Measurements from ENCODE around the gene NUTM1. TPM values are rescaled to one million over a fixed set of nuclear protein-coding genes. Genes with fewer than 3 reads are reported as not detected.
"Not testable (repeated sequence)": the region's sequence is repeated elsewhere in the genome, so short reads cannot be mapped to it uniquely, and the experiment has no call there.

The NUTM1 gene
- total RNA-seq, 2 experiments from 2014 or later = not detected

DNA sequence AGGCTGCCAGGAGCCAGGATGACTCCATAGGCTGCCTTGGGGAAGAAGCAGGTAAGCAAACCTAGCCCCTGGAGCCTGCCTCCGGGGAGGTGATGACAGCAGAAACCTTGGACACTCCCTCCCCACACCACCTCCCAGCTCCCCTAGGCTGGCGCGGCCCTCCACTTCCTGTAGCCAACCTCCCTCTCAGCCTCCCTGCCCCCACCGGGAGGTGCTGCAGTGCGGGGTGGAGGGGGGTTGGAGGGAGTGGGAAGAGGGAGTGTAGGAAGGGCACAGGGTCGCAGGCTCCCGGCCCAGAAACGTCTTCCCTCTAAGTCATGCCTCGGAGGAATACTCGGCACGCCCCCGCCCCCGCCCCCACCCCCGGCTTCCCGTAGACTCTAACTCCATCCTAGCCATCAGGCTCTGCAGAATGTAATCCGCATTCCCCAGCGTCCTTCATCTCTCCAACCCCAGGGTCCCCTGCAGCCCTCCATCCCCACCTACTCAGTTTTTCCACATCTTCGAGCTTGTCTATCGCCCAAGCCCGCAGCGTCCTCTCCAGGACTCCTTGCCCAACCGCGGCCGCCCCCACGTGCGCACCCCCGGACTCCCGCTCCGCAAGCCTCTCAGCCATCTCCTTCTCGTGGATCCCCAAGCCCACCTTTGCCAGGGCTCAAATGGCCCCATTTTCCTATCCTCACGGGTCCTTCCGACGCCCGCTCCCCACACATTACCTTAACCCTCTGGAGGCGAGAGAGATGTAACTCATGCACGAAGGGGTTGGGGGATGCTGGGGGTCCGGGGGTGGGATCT, 23.4 kb downstream of the NUTM1 start:
- DNase-seq = peak; percentile 64
- H3K4me1 Mint-ChIP-seq = peaks cover 27% of the 10 kb centered on the region
- H3K9me3 Mint-ChIP-seq = no peaks in the 10 kb centered on the region
- H3K27me3 Mint-ChIP-seq = no peaks in the 10 kb centered on the region
- peaks cover 12% of the 10 kb centered on the region for H3K36me3 Mint-ChIP-seq
- peak overlapping the region; percentile 99 for H3K4me3 Mint-ChIP-seq
- H3K27ac Mint-ChIP-seq = peak overlapping the region; percentile 87

DNA sequence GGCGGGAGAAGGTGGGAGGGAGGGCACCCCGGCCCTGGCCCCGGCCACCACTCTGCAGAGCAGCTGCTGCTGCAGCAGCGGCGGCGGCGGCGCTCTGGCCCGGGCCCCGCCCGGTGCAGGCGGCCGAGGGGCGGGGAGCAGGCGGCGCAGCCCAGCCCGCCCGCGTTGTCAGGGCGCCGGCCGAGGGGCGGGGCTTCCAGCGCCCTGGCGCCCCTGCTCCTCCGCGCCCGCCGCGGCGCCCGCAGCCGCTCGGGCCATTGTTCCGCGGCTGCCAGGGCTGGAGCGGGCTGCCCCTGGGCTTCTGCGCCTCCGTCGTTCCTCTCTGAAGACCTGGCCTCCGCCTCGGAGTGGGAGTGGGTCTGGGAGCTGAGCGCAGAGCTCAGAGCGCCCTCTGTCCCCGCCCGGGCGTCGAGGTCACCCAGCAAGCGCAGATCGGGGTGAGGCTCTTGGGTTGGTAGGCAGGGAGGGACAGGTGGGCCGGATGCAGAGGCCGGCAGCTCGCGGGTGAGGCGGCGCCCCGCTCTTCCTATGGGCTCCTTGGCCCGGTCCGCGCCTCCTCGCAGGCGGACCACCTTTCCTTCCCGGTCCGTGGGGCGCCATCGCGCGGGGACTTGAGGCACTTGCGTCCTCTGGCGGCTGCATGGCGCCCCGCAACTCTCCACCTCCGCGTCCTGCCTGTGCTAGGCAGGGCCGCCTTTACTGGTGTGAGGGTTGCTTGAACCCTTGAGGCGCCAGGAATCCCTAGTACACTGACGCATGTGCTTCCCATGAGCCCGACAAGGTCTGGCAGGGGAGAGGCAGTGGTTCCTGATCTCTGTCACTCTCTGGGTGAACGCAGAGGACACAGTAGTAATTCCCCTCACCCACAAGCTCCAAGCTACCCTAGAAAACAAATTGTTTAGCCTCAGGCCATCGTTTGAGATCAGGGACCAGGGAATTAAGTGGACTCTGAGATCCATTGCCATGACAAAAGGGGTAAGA, 24.3 kb downstream of the NUTM1 start, which contains the start of gene LPCAT4:
TSS of gene LPCAT4 (minus strand) at position 96 of the 981 bp plus-strand sequence. CDS start 96 bp downstream, outside the sequence.
- Mint-ChIP-seq H3K9me3 (no peaks in the 10 kb centered on the region), H3K27ac (peak within 1 kb of the TSS; percentile 96), H3K4me3 (peak within 1 kb of the TSS; percentile 99), H3K36me3 (peaks cover 9% of the 10 kb centered on the region), H3K4me1 (peaks cover 27% of the 10 kb centered on the region), H3K27me3 (no peaks in the 10 kb centered on the region)
- DNase-seq = peak; percentile 92

GRCh38 chr15:34370129-34370528, 27.0 kb downstream of the NUTM1 start:
- H3K9me3 Mint-ChIP-seq = no peaks in the 10 kb centered on the region
- no peak overlapping the region for H3K4me3 Mint-ChIP-seq
- peaks cover 1% of the 10 kb centered on the region for H3K36me3 Mint-ChIP-seq
- no peak for DNase-seq
- H3K27ac Mint-ChIP-seq = no peak overlapping the region
- no peaks in the 10 kb centered on the region for H3K27me3 Mint-ChIP-seq
- peaks cover 22% of the 10 kb centered on the region for H3K4me1 Mint-ChIP-seq

DNA sequence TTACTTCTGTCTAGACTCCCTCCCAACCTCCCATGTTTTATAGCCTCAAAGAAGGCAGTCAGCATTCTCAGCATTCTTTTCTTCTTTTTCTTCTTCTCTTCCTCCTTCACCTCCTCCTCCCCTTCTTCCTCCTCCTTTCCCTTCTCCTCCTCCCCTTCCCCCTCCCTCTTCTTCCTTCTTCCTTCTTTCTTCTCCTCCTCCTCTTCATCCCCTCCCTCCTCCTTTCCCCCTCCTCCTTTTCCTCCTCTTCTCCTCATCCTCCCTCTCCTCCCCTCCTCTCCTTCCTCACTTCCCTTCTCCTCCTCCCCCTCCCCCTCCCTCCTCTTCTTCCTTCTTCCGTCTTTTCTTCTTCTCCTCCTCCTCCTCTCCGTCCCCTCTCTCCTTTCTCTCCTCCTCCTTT, 27.5 kb downstream of the NUTM1 start:
- H3K27me3 Mint-ChIP-seq = no peaks in the 10 kb centered on the region
- no peak overlapping the region for H3K4me3 Mint-ChIP-seq
- no peaks in the 10 kb centered on the region for H3K9me3 Mint-ChIP-seq
- peaks cover 17% of the 10 kb centered on the region for H3K4me1 Mint-ChIP-seq
- peaks cover 1% of the 10 kb centered on the region for H3K36me3 Mint-ChIP-seq
- H3K27ac Mint-ChIP-seq = no peak overlapping the region
- no peak for DNase-seq

- Mint-ChIP-seq H3K27ac (no peak overlapping the region), H3K9me3 (no peaks in the 10 kb centered on the region), H3K36me3 (no peaks in the 10 kb centered on the region), H3K27me3 (no peaks in the 10 kb centered on the region), H3K4me3 (no peak overlapping the region), H3K4me1 (peaks cover 8% of the 10 kb centered on the region)
- DNase-seq = no peak
Measured at GRCh38 chr15:34373951-34374350, 30.8 kb downstream of the NUTM1 start.

DNA sequence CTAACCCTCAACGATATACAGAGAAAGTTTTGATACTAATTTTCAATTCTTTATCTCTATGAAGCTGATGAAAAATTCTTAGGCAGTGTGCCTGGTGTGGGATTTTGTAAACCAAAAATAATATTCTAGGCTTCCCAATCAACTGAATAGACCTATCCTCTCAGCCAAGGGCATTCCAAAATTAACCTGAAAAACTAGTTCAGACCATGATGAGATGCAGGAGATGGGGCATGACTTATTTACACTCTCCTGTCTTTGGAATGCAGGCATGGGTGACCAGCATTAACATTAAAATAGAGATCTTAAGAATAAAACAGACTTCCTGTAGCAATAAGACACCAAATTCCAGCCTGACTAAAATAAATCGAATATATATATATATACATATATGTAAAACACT, 31.7 kb downstream of the NUTM1 start:
- H3K4me3 Mint-ChIP-seq = no peak overlapping the region
- H3K4me1 Mint-ChIP-seq = peaks cover 5% of the 10 kb centered on the region
- no peaks in the 10 kb centered on the region for H3K27me3 Mint-ChIP-seq
- peaks cover 4% of the 10 kb centered on the region for H3K36me3 Mint-ChIP-seq
- DNase-seq = no peak
- H3K9me3 Mint-ChIP-seq = no peaks in the 10 kb centered on the region
- H3K27ac Mint-ChIP-seq = no peak overlapping the region

DNA sequence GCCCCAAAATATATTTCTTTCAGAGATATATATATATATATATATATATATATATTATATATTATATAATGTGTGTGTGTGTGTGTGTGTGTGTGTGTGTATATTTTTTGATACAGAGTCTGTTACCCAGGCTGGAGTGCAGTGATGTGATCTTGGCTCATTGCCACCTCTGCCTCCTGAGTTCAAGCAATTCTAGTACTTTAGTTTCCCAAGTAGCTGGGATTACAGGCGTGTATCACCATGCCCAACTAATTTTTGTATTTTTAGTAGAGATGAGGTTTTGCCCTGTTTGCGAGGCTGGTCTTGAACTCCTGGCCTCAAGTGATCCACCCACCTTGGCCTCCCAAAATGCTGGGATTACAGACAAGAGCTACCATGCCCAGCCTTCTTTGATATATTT, 32.4 kb downstream of the NUTM1 start:
- H3K36me3 Mint-ChIP-seq = not testable (repeated sequence)

GRCh38 chr15:34376856-34377255, 33.7 kb downstream of the NUTM1 start:
- Mint-ChIP-seq H3K27me3 (no peaks in the 10 kb centered on the region), H3K4me1 (no peaks in the 10 kb centered on the region), H3K36me3 (peaks cover 4% of the 10 kb centered on the region), H3K27ac (no peak overlapping the region), H3K4me3 (no peak overlapping the region), H3K9me3 (no peaks in the 10 kb centered on the region)
- DNase-seq = no peak

More for the DNA sequence above, 32.4 kb downstream of the NUTM1 start:
- not testable (repeated sequence) for H3K4me1 Mint-ChIP-seq, H3K4me3 Mint-ChIP-seq, H3K9me3 Mint-ChIP-seq, DNase-seq, H3K27me3 Mint-ChIP-seq, H3K27ac Mint-ChIP-seq

DNA sequence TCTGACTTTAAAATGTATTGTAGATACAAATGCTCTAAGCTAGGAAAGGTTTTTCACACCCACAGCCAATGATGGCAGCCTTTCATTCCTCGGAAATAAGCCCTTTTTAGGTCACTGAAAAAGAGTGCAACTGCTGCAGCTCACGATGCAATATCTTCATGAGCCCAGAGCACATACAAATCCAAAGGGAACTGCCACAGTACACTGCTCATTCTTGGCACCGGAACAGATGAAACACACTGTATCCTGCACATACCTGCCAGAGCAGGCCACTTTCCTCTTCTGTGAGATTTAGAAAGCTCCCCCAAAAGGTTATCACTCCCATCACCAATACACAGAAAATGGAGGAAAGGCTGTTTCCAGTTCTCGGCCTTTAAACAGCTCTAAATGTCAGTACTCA, 37.4 kb downstream of the NUTM1 start:
- H3K27me3 Mint-ChIP-seq, DNase-seq, H3K9me3 Mint-ChIP-seq, H3K4me3 Mint-ChIP-seq, H3K4me1 Mint-ChIP-seq, H3K27ac Mint-ChIP-seq, H3K36me3 Mint-ChIP-seq: not testable (repeated sequence)

- DNase-seq, H3K27me3 Mint-ChIP-seq, H3K9me3 Mint-ChIP-seq, H3K4me3 Mint-ChIP-seq, H3K36me3 Mint-ChIP-seq, H3K4me1 Mint-ChIP-seq, H3K27ac Mint-ChIP-seq: not testable (repeated sequence)
Measured at GRCh38 chr15:34381829-34382521, 38.9 kb downstream of the NUTM1 start.

DNA sequence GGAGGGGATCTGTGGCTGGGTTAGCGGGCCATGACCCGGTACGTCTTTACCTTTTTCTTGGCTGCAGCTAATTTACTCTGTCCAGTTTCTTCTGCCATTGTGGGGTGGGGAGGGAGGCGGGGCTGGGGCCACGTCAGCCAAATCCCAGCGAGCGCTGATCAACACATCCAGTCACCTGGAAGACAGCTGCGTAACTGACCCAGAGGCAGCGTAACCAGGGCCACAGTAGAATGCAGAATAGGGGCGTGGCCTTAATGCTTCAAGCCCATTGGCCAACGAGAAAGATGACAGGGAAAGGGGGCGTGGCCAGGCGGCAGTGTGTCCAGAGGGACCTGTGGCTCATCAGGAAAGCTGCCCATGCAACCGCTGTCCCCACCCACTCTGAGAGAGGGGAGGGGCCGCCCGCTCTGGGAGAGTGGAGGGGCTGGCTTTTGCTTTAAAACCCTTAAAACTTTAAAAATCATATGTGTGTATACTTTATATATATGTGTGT, 46.5 kb downstream of the NUTM1 start:
- H3K4me1 Mint-ChIP-seq, DNase-seq, H3K36me3 Mint-ChIP-seq, H3K4me3 Mint-ChIP-seq, H3K27ac Mint-ChIP-seq, H3K9me3 Mint-ChIP-seq, H3K27me3 Mint-ChIP-seq: not testable (repeated sequence)

- not testable (repeated sequence) for DNase-seq, H3K27ac Mint-ChIP-seq, H3K36me3 Mint-ChIP-seq, H3K4me1 Mint-ChIP-seq, H3K4me3 Mint-ChIP-seq, H3K27me3 Mint-ChIP-seq, H3K9me3 Mint-ChIP-seq
Measured at GRCh38 chr15:34392981-34393380, 49.9 kb downstream of the NUTM1 start.

DNA sequence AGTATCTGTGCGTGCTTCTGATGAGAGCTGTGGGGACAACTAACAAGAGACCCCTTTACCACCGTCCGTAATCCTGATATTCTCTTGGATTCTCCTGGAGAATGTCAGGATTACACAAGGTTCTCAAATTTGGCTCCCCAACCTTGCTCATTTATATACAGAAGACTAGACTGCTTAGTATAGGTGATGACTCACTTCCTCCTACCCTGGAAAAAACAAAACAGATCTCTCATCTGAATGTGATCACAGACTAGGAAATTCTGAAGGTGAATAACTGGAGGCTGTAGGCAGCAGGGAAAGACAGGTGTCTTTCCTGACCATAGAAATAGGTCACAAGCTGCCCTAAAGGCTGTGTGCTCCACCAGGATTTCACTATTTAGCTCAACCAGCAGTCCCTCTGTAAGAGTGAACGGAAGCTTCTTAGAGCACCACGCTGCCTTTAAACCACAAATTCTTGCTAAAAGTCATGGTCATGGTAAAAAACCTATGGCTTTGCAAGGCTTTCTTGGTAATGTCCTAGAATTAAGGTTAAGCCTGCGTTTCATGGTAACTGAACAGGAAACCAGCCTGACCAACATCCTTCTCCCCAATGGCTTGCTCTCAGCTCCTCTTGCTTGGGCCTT, 54.6 kb downstream of the NUTM1 start:
- H3K4me3 Mint-ChIP-seq, H3K36me3 Mint-ChIP-seq, H3K27me3 Mint-ChIP-seq, DNase-seq, H3K27ac Mint-ChIP-seq, H3K9me3 Mint-ChIP-seq, H3K4me1 Mint-ChIP-seq: not testable (repeated sequence)

DNA sequence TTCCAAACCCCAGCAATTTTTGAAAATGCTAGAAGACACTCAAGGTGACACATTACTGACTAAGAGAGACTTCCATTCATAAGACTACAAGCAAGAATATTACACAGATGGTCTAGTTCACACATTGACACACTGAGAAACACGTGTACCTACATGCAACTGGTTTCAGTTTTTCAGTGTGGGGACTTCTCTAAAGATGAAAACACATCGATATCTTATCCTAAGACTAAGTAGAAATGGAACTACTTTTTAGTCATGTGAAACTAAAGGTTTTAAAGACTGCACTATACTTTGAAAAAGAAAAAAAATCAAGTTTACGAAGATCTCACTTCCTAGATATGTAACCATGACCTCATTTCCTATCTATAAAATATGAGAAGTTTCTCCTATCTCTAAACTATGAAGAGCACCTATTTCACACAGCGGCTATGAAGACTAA, 60.1 kb downstream of the NUTM1 start:
- not testable (repeated sequence) for H3K27ac Mint-ChIP-seq, H3K4me1 Mint-ChIP-seq, H3K4me3 Mint-ChIP-seq, DNase-seq, H3K36me3 Mint-ChIP-seq, H3K9me3 Mint-ChIP-seq, H3K27me3 Mint-ChIP-seq
